Tibial nerve (tissue), 4 donors: ENCODE measurements around the gene LDB1. TPM values are rescaled to one million over a fixed set of nuclear protein-coding genes. Genes with fewer than 3 reads are reported as not detected.
A peak's percentile ranks its signal among the peaks of the same experiment; 100 is the strongest.

Experiments used
- DNase-seq, 2 donors: peaks; one replicate each; pipeline ENCODE4 v3.0.0-alpha.2; 2019; ENCODE audit warnings: low spot score in 2 of 2
- H3K27ac ChIP-seq, 4 donors: fragments of 200-600 bp; sonication (generic) in 3 of 4; one replicate each; pipeline ENCODE4 v1.5.1; 2017 to 2019; ENCODE audit warnings: mild to moderate bottlenecking in 1 of 4
- H3K27me3 ChIP-seq, 2 donors: fragments of 200-600 bp; sonication (generic) in 1 of 2; one replicate each; pipeline versions ENCODE4 v1.5.1 to v1.6.0; 2017 to 2019
- H3K36me3 ChIP-seq, 3 donors: fragments of 200-600 bp; sonication (generic); one replicate each; pipeline ENCODE4 v1.5.1; 2018 to 2019
- H3K4me1 ChIP-seq, 4 donors: fragments of 200-600 bp; sonication (generic) in 3 of 4; one replicate each; pipeline ENCODE4 v1.5.1; 2017 to 2019
- H3K4me3 ChIP-seq, 4 donors: fragments of 200-600 bp; sonication (generic) in 3 of 4; one replicate each; pipeline ENCODE4 v1.5.1; 2017 to 2019; ENCODE audit warnings: mild to moderate bottlenecking in 1 of 4, moderate library complexity in 1 of 4
- H3K9me3 ChIP-seq, 4 donors: fragments of 200-600 bp; sonication (generic) in 3 of 4; one replicate each; pipeline ENCODE4 v1.5.1; 2017 to 2019
- CTCF ChIP-seq, 5 experiments: fragments of 200-600 bp in 3 of 5; fragments of 450-650 bp in 2 of 5; sonication (generic) in 3 of 5; IDR thresholded peaks; one replicate each; pipeline ENCODE4 v1.5.1; 2016 to 2019; ENCODE audit warnings: antibody characterized with exemption in 5 of 5, mild to moderate bottlenecking in 3 of 5, moderate library complexity in 2 of 5
- EP300 ChIP-seq, 2 donors: sonication (generic); formaldehyde crosslinking; IDR thresholded peaks; one replicate each; pipeline ENCODE4 v1.6.1; 2017; ENCODE audit warnings: antibody characterized with exemption in 2 of 2, mild to moderate bottlenecking in 1 of 2
- POLR2A ChIP-seq, 2 donors: fragments of 450-650 bp; IDR thresholded peaks; one replicate each; pipeline ENCODE4 v1.6.1; 2017; ENCODE audit warnings: antibody characterized with exemption in 2 of 2, mild to moderate bottlenecking in 2 of 2, moderate library complexity in 2 of 2
- WGBS, 2 donors: methylation state at CpG; one replicate each; pipeline ENCODE4 v1.1.5; 2018; 5-methylcytosine and 5-hydroxymethylcytosine counted together
- total RNA-seq, 4 donors: library from RNA; depleted of rRNA; stranded (reverse); fragments of >200 nt; gene quantifications; one replicate each; pipeline ENCODE4 v1.1.0, GENCODE V29; 2016

Gene LDB1
- total RNA-seq, 4 donors from 2014 or later, result 37.0 to 50.7 (median 45.8) TPM

- 2 to 8% methylated on average over 3 of the region's 3 CpGs for WGBS, 2 donors
- H3K27me3 ChIP-seq, result no peaks in the 10 kb centered on the region
- no peak for TF ChIP-seq EP300 (IDR thresholded peaks at IDR 0.05)
- no peak for TF ChIP-seq CTCF (IDR thresholded peaks at IDR 0.05)
- TF ChIP-seq POLR2A (IDR thresholded peaks at IDR 0.05), result no peak
- H3K4me1 ChIP-seq, result peaks cover 7 to 82% (median 65%) of the 10 kb centered on the region in 4 donors
- H3K4me3 ChIP-seq, result peak overlapping the region in 1 of 4 donors; percentile 85
- DNase-seq, result no peak
- H3K27ac ChIP-seq, result peak overlapping the region; percentile 84 to 100 (median 98)
- no peaks in the 10 kb centered on the region for H3K9me3 ChIP-seq
- peaks cover 0 to 10% (median 7%) of the 10 kb centered on the region in 3 donors for H3K36me3 ChIP-seq
Measured at GRCh38 chr10:102115775-102116174, 4.4 kb downstream of the LDB1 start.

- WGBS, 2 donors, result 1 to 3% methylated on average over 21 to 23 of the region's 23 CpGs
- TF ChIP-seq POLR2A (IDR thresholded peaks at IDR 0.05) (peak in 1 of 2 donors; percentile 69), EP300 (IDR thresholded peaks at IDR 0.05) (peak; percentile 33 to 91), CTCF (IDR thresholded peaks at IDR 0.05) (peak in 1 of 5 experiments; percentile 6)
- Histone ChIP-seq H3K27me3 (no peaks in the 10 kb centered on the region), H3K4me3 (peak overlapping the region; percentile 64 to 85 (median 69)), H3K27ac (peak overlapping the region; percentile 84 to 100 (median 98)), H3K36me3 (peaks cover 0 to 17% (median 14%) of the 10 kb centered on the region in 3 donors), H3K4me1 (peaks cover 7 to 83% (median 65%) of the 10 kb centered on the region in 4 donors), H3K9me3 (no peaks in the 10 kb centered on the region)
- DNase-seq, result peak; percentile 91 to 92
Measured at GRCh38 chr10:102114861-102115618, 5.1 kb downstream of the LDB1 start.

GRCh38 chr10:102113956-102114857, 6.0 kb downstream of the LDB1 start:
- Histone ChIP-seq H3K27me3 (no peaks in the 10 kb centered on the region), H3K9me3 (no peaks in the 10 kb centered on the region), H3K27ac (peak overlapping the region; percentile 84 to 100 (median 98)), H3K4me1 (peaks cover 7 to 79% (median 62%) of the 10 kb centered on the region in 4 donors), H3K4me3 (peak overlapping the region; percentile 64 to 85 (median 69)), H3K36me3 (peaks cover 3 to 26% (median 21%) of the 10 kb centered on the region in 3 donors)
- DNase-seq, result no peak
- no peak for TF ChIP-seq EP300 (IDR thresholded peaks at IDR 0.05)
- WGBS, 2 donors, result 2 to 5% methylated on average over 33 to 36 of the region's 45 CpGs

- Histone ChIP-seq H3K9me3 (no peaks in the 10 kb centered on the region), H3K4me3 (peak overlapping the region in 3 of 4 donors; percentile 64 to 85 (median 74)), H3K36me3 (peaks cover 6 to 34% (median 29%) of the 10 kb centered on the region in 3 donors), H3K4me1 (peaks cover 7 to 71% (median 54%) of the 10 kb centered on the region in 4 donors), H3K27ac (peak overlapping the region in 3 of 4 donors; percentile 39 to 98 (median 97)), H3K27me3 (no peaks in the 10 kb centered on the region)
- TF ChIP-seq POLR2A (IDR thresholded peaks at IDR 0.05), result no peak
- TF ChIP-seq EP300 (IDR thresholded peaks at IDR 0.05), result no peak
- no peak for TF ChIP-seq CTCF (IDR thresholded peaks at IDR 0.05)
- 40 to 47% methylated on average over 6 to 7 of the region's 7 CpGs for WGBS, 2 donors
- no peak for DNase-seq
Measured at GRCh38 chr10:102113261-102113955, 6.8 kb downstream of the LDB1 start.

GRCh38 chr10:102112210-102112817, 7.9 kb downstream of the LDB1 start:
- no peaks in the 10 kb centered on the region for H3K27me3 ChIP-seq
- WGBS, 2 donors, result 47 to 55% methylated on average over 3 of the region's 3 CpGs
- H3K4me3 ChIP-seq, result no peak overlapping the region
- H3K4me1 ChIP-seq, result peaks cover 7 to 60% (median 43%) of the 10 kb centered on the region in 4 donors
- no peak for DNase-seq
- H3K9me3 ChIP-seq, result no peaks in the 10 kb centered on the region
- H3K27ac ChIP-seq, result peak overlapping the region in 2 of 4 donors; percentile 3 to 98
- peaks cover 6 to 45% (median 37%) of the 10 kb centered on the region in 3 donors for H3K36me3 ChIP-seq
- TF ChIP-seq CTCF (IDR thresholded peaks at IDR 0.05) (no peak), EP300 (IDR thresholded peaks at IDR 0.05) (no peak), POLR2A (IDR thresholded peaks at IDR 0.05) (no peak)
